Measurements from ENCODE around the gene OPN1MW. TPM values are rescaled to one million over a fixed set of nuclear protein-coding genes. Genes with fewer than 3 reads are reported as not detected.
"Not testable (repeated sequence)": the region's sequence is repeated elsewhere in the genome, so short reads cannot be mapped to it uniquely, and the experiment has no call there.

The OPN1MW gene
- not detected in 2 replicates for total RNA-seq (2011; cell fraction: chromatin; rRNA removed; ENCODE audit: low replicate concordance)
- not detected in 2 replicates for total RNA-seq (2011; cell fraction: nucleolus; rRNA removed)
- not detected in 2 replicates for total RNA-seq (2011; cell fraction: nucleoplasm; rRNA removed)
- not detected in 2 replicates for total RNA-seq (2014; rRNA removed)
- not detected in 2 replicates for total RNA-seq (2014; rRNA removed; fragmentation: Illumina TruSeq; extraction: Trizol)
- not detected in 2 replicates for total RNA-seq (2015; rRNA removed; fragmentation: Illumina TruSeq; extraction: Trizol)
- not detected in 2 replicates for total RNA-seq (2021)
- polyA plus RNA-seq (2011; rRNA removed), result not detected in 2 replicates
- 0.06 TPM in 1 of 2 replicates, not detected in the other for polyA plus RNA-seq (2011; cell fraction: cytosol; rRNA removed)
- polyA plus RNA-seq (2011; cell fraction: nucleus; rRNA removed), result not detected in 2 replicates
- polyA plus RNA-seq (2012), result 0.07 TPM in 1 of 2 replicates, not detected in the other
- not detected in 2 replicates for polyA plus RNA-seq (2014; fragmentation: Illumina TruSeq; extraction: Trizol)
- not detected for polyA plus RNA-seq (2014; fragmentation: Nextera tagmentation; extraction: Ambion mirVana)
- polyA plus RNA-seq (2014; rRNA removed), result not detected in 2 replicates
- polyA minus RNA-seq (2011; rRNA and poly(A)+ RNA removed), result not detected in 2 replicates
- polyA minus RNA-seq (2011; cell fraction: cytosol; rRNA and poly(A)+ RNA removed), result not detected in 2 replicates
- polyA minus RNA-seq (2011; cell fraction: nucleus; rRNA and poly(A)+ RNA removed), result not detected in 2 replicates
- not detected for Bru-seq, nascent RNA
- not detected for BruChase-seq, experiment 1, labeled RNA remaining after a 2-hour chase
- not detected for BruChase-seq, experiment 2, labeled RNA remaining after a 6-hour chase
- long read RNA-seq, experiment 1, result 0 reads
- long read RNA-seq, experiment 2, result 0 reads
- long read RNA-seq, experiment 3, result 0 reads

- in situ Hi-C loops (cut with MboI); intact Hi-C loops (cut with micrococcal nuclease); H2AFZ ChIP-seq (ENCODE audit: low read depth, low read length); H3K9me1 ChIP-seq (ENCODE audit: control insufficient read depth, insufficient read depth, low read length); CTCF ChIA-PET (ENCODE audit: low intra/inter-chr PET ratio); H3K27me3 ChIP-seq (ENCODE audit: control insufficient read depth in 2 of 2, insufficient read depth in 2 of 2, low read length in 2 of 2); H3K79me2 ChIP-seq (ENCODE audit: control insufficient read depth, insufficient read depth, low read length); ATAC-seq; H4K20me1 ChIP-seq (replicated peaks; ENCODE audit: control insufficient read depth, insufficient read depth, low read length); H3K9ac ChIP-seq (ENCODE audit: insufficient read depth in 1 of 2, low read depth in 2 of 2, low read length in 2 of 2); POLR2A ChIA-PET; BruUV-seq (replicated peaks); FAIRE-seq; DNase-seq (ENCODE audit: extremely low read depth in 1 of 4, low spot score in 3 of 4); H3K27ac ChIP-seq (ENCODE audit: extremely low read depth, low read depth, low read length); H3K4me2 ChIP-seq (ENCODE audit: insufficient read depth, low read length); H3K36me3 ChIP-seq (ENCODE audit: control insufficient read depth, insufficient read depth, low read length); H3K9me3 ChIP-seq (replicated peaks; ENCODE audit: control insufficient read depth, insufficient read depth, low read depth, low read length); H3K4me1 ChIP-seq (replicated peaks in 1 of 2; ENCODE audit: control insufficient read depth in 2 of 2, insufficient read depth in 2 of 2, low read length in 2 of 2); H3K4me3 ChIP-seq: not testable (repeated sequence)
- WGBS (ENCODE audit: insufficient coverage, low coverage, missing lambda C conversion rate), result no CpG with 5 or more reads among the region's 14 CpGs
These were observed at the start of gene OPN1MW for GRCh38 chrX:154182296-154182695. Gene OPN1MW (plus strand): TSS chrX:154182596. CDS start chrX:154182678, 82 bp downstream.

Data from K562 (cell line).